Hepatocyte (in vitro differentiated cells): ENCODE results near the gene CAST.

Experiments
- EZH2 ChIP-seq: fragments of 200-600 bp; sonication (generic); IDR thresholded peaks from 2 replicates; pipeline ENCODE4 v1.6.1; 2016; ENCODE audit warnings: antibody characterized with exemption, mild to moderate bottlenecking, borderline replicate concordance
- EZH2phosphoT487 ChIP-seq: fragments of 200-600 bp; sonication (generic); IDR thresholded peaks from one replicate; pipeline ENCODE4 v1.6.1; 2018; ENCODE audit warnings: antibody characterized with exemption, mild to moderate bottlenecking, low read depth, moderate library complexity; ENCODE audit not compliant: unreplicated experiment, severe bottlenecking
- TF ChIP-seq, protein P1 (sequence below): fragments of 200-600 bp; sonication (generic); IDR thresholded peaks from 2 replicates; pipeline ENCODE4 v1.5.1; 2016; ENCODE audit warnings: antibody characterized with exemption, mild to moderate bottlenecking; ENCODE audit not compliant: poor library complexity

DNA sequence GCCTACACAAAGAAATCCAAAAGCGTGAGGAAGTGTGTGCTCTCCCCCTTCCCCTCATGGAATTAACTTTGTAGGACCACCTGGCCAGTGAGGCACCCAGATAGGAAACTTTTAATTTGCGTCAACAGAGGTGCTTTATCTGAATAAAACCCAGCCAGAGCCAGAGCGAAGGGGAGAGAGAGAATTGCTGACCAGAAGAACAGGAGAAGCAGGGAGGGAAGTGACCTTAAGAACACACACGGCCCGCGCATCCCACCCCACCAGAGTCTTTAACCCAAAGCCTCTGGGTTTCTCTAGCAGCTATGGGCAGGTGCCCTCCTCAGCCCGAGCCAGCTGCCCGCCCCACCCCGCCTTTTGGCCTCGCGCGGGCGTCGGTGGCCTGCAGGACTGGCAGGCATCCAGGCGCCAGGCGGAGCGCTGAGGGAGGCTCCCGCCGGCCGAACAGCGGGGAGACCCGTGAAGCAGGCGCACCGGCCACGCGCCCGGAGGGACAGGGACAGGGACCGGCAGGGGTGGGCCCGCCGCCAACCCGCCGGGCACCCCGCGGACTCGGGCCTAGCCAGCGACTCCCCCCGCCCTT, 145.0 kb downstream of the CAST start:
- TF ChIP-seq, protein P1, sequence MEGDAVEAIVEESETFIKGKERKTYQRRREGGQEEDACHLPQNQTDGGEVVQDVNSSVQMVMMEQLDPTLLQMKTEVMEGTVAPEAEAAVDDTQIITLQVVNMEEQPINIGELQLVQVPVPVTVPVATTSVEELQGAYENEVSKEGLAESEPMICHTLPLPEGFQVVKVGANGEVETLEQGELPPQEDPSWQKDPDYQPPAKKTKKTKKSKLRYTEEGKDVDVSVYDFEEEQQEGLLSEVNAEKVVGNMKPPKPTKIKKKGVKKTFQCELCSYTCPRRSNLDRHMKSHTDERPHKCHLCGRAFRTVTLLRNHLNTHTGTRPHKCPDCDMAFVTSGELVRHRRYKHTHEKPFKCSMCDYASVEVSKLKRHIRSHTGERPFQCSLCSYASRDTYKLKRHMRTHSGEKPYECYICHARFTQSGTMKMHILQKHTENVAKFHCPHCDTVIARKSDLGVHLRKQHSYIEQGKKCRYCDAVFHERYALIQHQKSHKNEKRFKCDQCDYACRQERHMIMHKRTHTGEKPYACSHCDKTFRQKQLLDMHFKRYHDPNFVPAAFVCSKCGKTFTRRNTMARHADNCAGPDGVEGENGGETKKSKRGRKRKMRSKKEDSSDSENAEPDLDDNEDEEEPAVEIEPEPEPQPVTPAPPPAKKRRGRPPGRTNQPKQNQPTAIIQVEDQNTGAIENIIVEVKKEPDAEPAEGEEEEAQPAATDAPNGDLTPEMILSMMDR = no peak
- TF ChIP-seq EZH2 (no peak), EZH2phosphoT487 (no peak)
